ENCODE data around the gene HSDL1. TPM values are rescaled to one million over a fixed set of nuclear protein-coding genes. Genes with fewer than 3 reads are reported as not detected.
"Not testable (repeated sequence)": the region's sequence is repeated elsewhere in the genome, so short reads cannot be mapped to it uniquely, and the experiment has no call there.

HSDL1 gene
- total RNA-seq, 1 donor from 2014 or later: 47.7 TPM

DNA sequence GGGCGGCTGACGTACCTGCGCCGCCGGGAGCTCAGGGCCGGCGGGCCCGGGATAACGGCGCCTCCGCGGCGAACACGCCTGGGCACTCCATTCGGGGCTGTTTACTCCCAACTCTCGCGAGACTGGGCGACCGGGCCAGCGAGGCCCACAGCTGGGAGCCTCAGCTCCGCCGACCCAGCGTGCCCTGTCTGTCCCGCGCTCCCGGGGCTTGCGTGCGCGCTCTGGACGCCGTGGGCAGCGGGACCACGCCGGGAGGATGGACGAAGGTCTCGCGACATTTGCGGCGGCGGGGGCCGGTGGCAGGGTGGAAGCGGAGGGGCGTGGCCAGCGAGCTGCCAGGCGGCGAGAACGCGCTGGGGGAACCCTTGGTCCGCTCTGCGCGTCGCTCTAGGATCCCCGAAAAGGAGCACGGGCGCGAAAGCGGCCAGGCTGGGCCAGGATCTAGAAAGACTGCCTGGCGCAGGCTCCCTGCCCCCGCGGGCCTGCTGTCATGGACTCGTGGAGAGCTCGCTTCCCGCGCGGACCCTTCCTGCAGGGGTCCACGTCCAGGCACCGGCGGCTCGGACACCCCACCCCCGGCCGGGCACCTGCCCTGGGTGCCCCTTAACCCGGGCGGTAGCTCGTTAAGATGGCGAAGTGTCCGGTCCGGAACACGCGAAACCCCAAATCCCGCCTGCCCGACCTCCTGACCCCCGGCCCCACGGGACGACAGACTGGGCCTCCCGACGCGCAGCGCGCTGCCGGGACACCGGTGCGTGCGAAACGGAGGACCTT, 28.1 kb downstream of the HSDL1 start, which contains the start of gene MBTPS1:
Gene MBTPS1 (minus strand): TSS at position 223 of the 774 bp plus-strand sequence. CDS start 15,159 bp downstream, outside the sequence.
- peak within 1 kb of the TSS; percentile 89 for H3K4me3 Mint-ChIP-seq (ENCODE audit: low read depth)

GRCh38 chr16:84115919-84116719, 28.9 kb downstream of the HSDL1 start:
- peak; percentile 63 for TF ChIP-seq CTCF (IDR thresholded peaks at IDR 0.05; ENCODE audit: unreplicated experiment)
- H3K4me3 Mint-ChIP-seq (ENCODE audit: low read depth): peak overlapping the region; percentile 89
- no peak for DNase-seq (ENCODE audit: low spot score, unreplicated experiment)
- no peaks in the 10 kb centered on the region for H3K9me3 Mint-ChIP-seq (ENCODE audit: low read depth)
- H3K27ac Mint-ChIP-seq: peak overlapping the region; percentile 99
- H3K36me3 Mint-ChIP-seq (ENCODE audit: insufficient read depth): no peaks in the 10 kb centered on the region
- H3K4me1 Mint-ChIP-seq (ENCODE audit: low read depth): peaks cover 6% of the 10 kb centered on the region
- no peaks in the 10 kb centered on the region for H3K27me3 Mint-ChIP-seq

More for the DNA sequence above, 28.1 kb downstream of the HSDL1 start, which contains the start of gene MBTPS1:
- DNase-seq (ENCODE audit: low spot score, unreplicated experiment): peak; percentile 97
- peaks cover 6% of the 10 kb centered on the region for H3K4me1 Mint-ChIP-seq (ENCODE audit: low read depth)
- H3K9me3 Mint-ChIP-seq (ENCODE audit: low read depth): no peaks in the 10 kb centered on the region
- H3K27ac Mint-ChIP-seq: peak within 1 kb of the TSS; percentile 99
- peaks cover 2% of the 10 kb centered on the region for H3K36me3 Mint-ChIP-seq (ENCODE audit: insufficient read depth)
- H3K27me3 Mint-ChIP-seq: no peaks in the 10 kb centered on the region
- TF ChIP-seq CTCF (IDR thresholded peaks at IDR 0.05; ENCODE audit: unreplicated experiment): no peak

DNA sequence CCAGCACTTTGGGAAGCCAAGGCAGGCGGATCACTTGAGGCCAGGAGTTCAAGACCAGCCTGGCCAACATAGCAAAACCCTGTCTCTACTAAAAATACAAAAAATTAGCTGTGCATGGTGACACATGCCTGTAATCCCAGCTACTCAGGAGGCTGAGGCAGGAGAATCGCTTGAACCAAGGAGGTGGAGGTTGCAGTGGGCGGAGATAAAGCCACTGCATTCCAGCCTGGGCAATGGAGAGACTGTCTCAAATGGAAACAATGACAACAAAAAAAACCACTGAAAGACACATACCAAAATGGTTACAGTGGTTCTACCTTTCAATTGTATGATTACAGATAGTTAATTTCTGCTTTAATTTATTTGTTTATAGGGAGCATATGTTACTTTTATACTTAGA, 33.0 kb downstream of the HSDL1 start:
- H3K9me3 Mint-ChIP-seq (ENCODE audit: low read depth); H3K36me3 Mint-ChIP-seq (ENCODE audit: insufficient read depth); DNase-seq (ENCODE audit: low spot score, unreplicated experiment); H3K4me1 Mint-ChIP-seq (ENCODE audit: low read depth); H3K27me3 Mint-ChIP-seq; H3K4me3 Mint-ChIP-seq (ENCODE audit: low read depth); H3K27ac Mint-ChIP-seq: not testable (repeated sequence)

DNA sequence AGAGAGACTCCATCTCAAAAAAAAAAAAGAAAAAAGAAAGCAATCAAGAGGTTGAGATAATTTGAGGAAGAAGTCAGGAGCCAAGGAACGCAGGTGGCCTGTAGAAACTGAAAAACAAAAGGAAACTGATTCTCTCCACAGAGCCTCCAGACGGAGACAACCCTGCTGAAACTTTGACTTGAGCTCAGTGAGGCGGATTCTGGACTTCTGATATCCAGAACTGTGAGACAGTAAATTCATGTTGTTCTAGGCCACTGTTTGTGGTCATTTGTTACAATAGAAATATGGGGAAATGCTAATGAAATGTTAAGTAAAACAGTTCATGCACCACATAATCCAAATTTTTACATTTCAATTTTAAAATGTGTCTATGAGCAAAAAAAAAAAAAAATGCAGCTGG, 33.5 kb downstream of the HSDL1 start:
- H3K4me1 Mint-ChIP-seq (ENCODE audit: low read depth): peaks cover 6% of the 10 kb centered on the region
- H3K27ac Mint-ChIP-seq: peak overlapping the region; percentile 88
- H3K9me3 Mint-ChIP-seq (ENCODE audit: low read depth): no peaks in the 10 kb centered on the region
- no peaks in the 10 kb centered on the region for H3K36me3 Mint-ChIP-seq (ENCODE audit: insufficient read depth)
- H3K27me3 Mint-ChIP-seq: no peaks in the 10 kb centered on the region
- no peak overlapping the region for H3K4me3 Mint-ChIP-seq (ENCODE audit: low read depth)
- TF ChIP-seq CTCF (IDR thresholded peaks at IDR 0.05; ENCODE audit: unreplicated experiment): no peak
- DNase-seq (ENCODE audit: low spot score, unreplicated experiment): no peak

DNA sequence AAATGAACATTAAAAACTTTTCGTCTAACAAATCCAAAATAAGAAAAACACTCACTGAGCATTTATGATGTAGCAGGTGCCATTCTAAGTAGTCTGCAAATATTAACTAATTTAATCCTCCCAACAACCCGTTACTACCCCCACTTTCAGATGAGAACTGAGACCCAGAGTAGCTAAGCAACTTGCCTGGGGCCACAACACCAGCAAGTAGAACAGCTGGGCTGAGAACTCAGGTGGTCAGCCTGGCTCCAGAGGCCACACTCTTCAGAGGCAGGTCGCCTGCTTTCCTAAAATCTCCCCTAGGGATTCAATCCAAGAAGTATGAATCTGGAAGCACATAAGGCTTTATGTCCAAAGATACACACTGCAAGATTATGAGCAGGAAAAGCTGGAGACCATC, 34.5 kb downstream of the HSDL1 start:
- H3K27ac Mint-ChIP-seq: no peak overlapping the region
- no peaks in the 10 kb centered on the region for H3K36me3 Mint-ChIP-seq (ENCODE audit: insufficient read depth)
- H3K4me1 Mint-ChIP-seq (ENCODE audit: low read depth): peaks cover 5% of the 10 kb centered on the region
- no peak for TF ChIP-seq CTCF (IDR thresholded peaks at IDR 0.05; ENCODE audit: unreplicated experiment)
- no peaks in the 10 kb centered on the region for H3K27me3 Mint-ChIP-seq
- no peak for DNase-seq (ENCODE audit: low spot score, unreplicated experiment)
- H3K4me3 Mint-ChIP-seq (ENCODE audit: low read depth): no peak overlapping the region
- no peaks in the 10 kb centered on the region for H3K9me3 Mint-ChIP-seq (ENCODE audit: low read depth)
